Measurements from ENCODE around the gene BCL7B. TPM values are rescaled to one million over a fixed set of nuclear protein-coding genes. Genes with fewer than 3 reads are reported as not detected.
A peak's percentile ranks its signal among the peaks of the same experiment; 100 is the strongest.

BCL7B gene
- total and polyA plus RNA-seq, 2 of the 13 experiments (the other 11 are each of a cell fraction or from before 2014, with no cell fraction given), result 24.3 to 38.2 TPM

DNA sequence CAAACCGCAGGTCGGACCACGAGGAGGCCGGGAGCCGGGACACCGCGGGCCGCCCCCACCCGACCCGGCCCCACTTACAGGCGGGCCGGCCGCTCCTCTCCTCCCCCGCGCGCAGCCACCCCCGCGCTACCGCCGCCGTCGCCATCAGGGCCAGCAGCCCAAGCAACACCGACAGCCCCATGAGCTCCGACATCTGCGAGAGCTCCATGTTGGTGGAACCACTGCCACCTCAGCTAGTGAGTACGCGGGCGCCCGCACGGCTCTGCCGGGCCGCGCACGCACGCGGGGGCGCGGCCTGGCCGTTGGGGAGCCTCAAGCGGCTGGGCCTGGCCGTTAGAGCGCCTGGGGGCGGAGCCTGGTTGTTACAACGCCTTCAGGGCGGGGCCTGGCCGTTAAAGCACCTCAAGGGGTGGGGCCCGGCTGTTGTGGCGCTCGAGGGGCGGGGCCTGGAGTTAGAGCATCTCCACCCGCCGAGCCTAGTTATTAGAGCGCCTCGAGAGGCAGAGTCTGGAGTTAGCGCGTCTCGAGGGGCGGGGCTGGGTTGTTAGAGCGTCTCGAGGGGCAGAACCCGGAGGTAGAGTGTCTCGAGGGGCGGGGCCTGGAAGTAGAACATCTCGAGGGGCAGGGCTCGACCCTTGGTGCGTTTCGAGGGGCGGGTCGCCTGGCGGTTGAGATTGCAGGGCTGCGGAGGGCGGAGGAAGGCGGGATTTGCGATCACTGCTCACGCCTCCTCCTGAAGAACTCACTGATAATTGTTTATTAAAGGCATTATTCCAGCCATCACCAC, 21.0 kb upstream of the BCL7B start, which contains the start of gene TBL2 (continued):
- TF ChIP-seq, protein P1, sequence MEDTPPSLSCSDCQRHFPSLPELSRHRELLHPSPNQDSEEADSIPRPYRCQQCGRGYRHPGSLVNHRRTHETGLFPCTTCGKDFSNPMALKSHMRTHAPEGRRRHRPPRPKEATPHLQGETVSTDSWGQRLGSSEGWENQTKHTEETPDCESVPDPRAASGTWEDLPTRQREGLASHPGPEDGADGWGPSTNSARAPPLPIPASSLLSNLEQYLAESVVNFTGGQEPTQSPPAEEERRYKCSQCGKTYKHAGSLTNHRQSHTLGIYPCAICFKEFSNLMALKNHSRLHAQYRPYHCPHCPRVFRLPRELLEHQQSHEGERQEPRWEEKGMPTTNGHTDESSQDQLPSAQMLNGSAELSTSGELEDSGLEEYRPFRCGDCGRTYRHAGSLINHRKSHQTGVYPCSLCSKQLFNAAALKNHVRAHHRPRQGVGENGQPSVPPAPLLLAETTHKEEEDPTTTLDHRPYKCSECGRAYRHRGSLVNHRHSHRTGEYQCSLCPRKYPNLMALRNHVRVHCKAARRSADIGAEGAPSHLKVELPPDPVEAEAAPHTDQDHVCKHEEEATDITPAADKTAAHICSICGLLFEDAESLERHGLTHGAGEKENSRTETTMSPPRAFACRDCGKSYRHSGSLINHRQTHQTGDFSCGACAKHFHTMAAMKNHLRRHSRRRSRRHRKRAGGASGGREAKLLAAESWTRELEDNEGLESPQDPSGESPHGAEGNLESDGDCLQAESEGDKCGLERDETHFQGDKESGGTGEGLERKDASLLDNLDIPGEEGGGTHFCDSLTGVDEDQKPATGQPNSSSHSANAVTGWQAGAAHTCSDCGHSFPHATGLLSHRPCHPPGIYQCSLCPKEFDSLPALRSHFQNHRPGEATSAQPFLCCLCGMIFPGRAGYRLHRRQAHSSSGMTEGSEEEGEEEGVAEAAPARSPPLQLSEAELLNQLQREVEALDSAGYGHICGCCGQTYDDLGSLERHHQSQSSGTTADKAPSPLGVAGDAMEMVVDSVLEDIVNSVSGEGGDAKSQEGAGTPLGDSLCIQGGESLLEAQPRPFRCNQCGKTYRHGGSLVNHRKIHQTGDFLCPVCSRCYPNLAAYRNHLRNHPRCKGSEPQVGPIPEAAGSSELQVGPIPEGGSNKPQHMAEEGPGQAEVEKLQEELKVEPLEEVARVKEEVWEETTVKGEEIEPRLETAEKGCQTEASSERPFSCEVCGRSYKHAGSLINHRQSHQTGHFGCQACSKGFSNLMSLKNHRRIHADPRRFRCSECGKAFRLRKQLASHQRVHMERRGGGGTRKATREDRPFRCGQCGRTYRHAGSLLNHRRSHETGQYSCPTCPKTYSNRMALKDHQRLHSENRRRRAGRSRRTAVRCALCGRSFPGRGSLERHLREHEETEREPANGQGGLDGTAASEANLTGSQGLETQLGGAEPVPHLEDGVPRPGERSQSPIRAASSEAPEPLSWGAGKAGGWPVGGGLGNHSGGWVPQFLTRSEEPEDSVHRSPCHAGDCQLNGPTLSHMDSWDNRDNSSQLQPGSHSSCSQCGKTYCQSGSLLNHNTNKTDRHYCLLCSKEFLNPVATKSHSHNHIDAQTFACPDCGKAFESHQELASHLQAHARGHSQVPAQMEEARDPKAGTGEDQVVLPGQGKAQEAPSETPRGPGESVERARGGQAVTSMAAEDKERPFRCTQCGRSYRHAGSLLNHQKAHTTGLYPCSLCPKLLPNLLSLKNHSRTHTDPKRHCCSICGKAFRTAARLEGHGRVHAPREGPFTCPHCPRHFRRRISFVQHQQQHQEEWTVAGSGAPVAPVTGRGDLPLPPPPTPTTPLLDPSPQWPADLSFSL (CRISPR knock-in tag; IDR thresholded peaks at IDR 0.05), result no peak
- TF ChIP-seq, protein P2, sequence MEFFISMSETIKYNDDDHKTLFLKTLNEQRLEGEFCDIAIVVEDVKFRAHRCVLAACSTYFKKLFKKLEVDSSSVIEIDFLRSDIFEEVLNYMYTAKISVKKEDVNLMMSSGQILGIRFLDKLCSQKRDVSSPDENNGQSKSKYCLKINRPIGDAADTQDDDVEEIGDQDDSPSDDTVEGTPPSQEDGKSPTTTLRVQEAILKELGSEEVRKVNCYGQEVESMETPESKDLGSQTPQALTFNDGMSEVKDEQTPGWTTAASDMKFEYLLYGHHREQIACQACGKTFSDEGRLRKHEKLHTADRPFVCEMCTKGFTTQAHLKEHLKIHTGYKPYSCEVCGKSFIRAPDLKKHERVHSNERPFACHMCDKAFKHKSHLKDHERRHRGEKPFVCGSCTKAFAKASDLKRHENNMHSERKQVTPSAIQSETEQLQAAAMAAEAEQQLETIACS (CRISPR knock-in tag; IDR thresholded peaks at IDR 0.05), result peak; percentile 96
- no peak for TF ChIP-seq ZNF562 (CRISPR knock-in tag; IDR thresholded peaks at IDR 0.05; ENCODE audit: borderline replicate concordance)
- TF ChIP-seq, protein P3, sequence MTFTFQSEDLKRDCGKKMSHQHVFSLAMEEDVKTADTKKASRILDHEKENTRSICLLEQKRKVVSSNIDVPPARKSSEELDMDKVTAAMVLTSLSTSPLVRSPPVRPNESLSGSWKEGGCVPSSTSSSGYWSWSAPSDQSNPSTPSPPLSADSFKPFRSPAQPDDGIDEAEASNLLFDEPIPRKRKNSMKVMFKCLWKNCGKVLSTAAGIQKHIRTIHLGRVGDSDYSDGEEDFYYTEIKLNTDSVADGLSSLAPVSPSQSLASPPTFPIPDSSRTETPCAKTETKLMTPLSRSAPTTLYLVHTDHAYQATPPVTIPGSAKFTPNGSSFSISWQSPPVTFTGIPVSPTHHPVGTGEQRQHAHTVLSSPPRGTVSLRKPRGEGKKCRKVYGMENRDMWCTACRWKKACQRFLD (CRISPR knock-in tag; IDR thresholded peaks at IDR 0.05; ENCODE audit: borderline replicate concordance), result no peak
- TF ChIP-seq SATB2 (CRISPR knock-in tag; IDR thresholded peaks at IDR 0.05), result no peak
- TF ChIP-seq RFX1 (IDR thresholded peaks at IDR 0.05), result no peak
- TF ChIP-seq EZH2 (conservative IDR thresholded peaks at IDR 0.05; ENCODE audit: low read depth, low read length), result no peak
- peak; percentile 57; the same call in 1 of the 2 replicates for TF ChIP-seq HOXA9 (CRISPR knock-in tag; IDR thresholded peaks at IDR 0.05; ENCODE audit: borderline replicate concordance)
- TF ChIP-seq, protein P4, sequence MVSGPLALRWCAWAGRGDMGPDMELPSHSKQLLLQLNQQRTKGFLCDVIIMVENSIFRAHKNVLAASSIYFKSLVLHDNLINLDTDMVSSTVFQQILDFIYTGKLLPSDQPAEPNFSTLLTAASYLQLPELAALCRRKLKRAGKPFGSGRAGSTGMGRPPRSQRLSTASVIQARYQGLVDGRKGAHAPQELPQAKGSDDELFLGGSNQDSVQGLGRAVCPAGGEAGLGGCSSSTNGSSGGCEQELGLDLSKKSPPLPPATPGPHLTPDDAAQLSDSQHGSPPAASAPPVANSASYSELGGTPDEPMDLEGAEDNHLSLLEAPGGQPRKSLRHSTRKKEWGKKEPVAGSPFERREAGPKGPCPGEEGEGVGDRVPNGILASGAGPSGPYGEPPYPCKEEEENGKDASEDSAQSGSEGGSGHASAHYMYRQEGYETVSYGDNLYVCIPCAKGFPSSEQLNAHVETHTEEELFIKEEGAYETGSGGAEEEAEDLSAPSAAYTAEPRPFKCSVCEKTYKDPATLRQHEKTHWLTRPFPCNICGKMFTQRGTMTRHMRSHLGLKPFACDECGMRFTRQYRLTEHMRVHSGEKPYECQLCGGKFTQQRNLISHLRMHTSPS (CRISPR knock-in tag; IDR thresholded peaks at IDR 0.05; ENCODE audit: low read depth), result no peak
- TF ChIP-seq ZFP82 (CRISPR knock-in tag; IDR thresholded peaks at IDR 0.05; ENCODE audit: borderline replicate concordance), result no peak
- no peak for TF ChIP-seq ZNF468 (CRISPR knock-in tag; IDR thresholded peaks at IDR 0.05)
- no peak for TF ChIP-seq ZMYM4 (CRISPR knock-in tag; IDR thresholded peaks at IDR 0.05)
- TF ChIP-seq ZNF569 (CRISPR knock-in tag; IDR thresholded peaks at IDR 0.05; ENCODE audit: borderline replicate concordance), result no peak
- no peak for TF ChIP-seq KLF15 (CRISPR knock-in tag; IDR thresholded peaks at IDR 0.05; ENCODE audit: borderline replicate concordance)
- TF ChIP-seq, protein P5, sequence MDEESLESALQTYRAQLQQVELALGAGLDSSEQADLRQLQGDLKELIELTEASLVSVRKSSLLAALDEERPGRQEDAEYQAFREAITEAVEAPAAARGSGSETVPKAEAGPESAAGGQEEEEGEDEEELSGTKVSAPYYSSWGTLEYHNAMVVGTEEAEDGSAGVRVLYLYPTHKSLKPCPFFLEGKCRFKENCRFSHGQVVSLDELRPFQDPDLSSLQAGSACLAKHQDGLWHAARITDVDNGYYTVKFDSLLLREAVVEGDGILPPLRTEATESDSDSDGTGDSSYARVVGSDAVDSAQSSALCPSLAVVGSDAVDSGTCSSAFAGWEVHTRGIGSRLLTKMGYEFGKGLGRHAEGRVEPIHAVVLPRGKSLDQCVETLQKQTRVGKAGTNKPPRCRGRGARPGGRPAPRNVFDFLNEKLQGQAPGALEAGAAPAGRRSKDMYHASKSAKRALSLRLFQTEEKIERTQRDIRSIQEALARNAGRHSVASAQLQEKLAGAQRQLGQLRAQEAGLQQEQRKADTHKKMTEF (CRISPR knock-in tag; IDR thresholded peaks at IDR 0.05), result peak; percentile 17; the same call in 1 of the 2 replicates
